ENCODE measurements around the gene NRXN3. TPM values are rescaled to one million over a fixed set of nuclear protein-coding genes. Genes with fewer than 3 reads are reported as not detected.

Gene NRXN3
- total RNA-seq, 1 experiment from 2014 or later = not detected

DNA sequence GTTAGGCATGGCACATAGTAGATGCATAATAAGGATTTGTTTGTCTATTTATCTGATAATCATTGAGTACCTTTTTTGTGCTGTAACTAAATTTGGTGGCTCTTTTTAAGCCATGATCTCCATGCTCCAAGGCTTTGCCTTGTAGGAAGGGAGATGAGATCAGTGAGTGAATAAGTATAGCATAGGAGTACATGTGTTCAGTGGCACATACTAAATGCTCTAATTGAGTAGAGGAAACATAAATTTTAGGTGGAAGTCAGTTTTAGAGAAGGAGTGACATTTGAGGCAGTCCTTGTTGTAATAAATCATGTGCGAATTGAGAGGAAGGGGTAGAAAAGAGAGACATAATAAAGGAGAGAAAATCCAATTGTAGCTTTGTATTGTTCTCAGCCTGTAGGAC is 482.6 kb downstream of the NRXN3 start:
- in situ Hi-C loops (cut with HindIII; ENCODE audit: low sequenced_read_pairs) = no loop called here
- DNase-seq (ENCODE audit: low spot score) = no peak

DNA sequence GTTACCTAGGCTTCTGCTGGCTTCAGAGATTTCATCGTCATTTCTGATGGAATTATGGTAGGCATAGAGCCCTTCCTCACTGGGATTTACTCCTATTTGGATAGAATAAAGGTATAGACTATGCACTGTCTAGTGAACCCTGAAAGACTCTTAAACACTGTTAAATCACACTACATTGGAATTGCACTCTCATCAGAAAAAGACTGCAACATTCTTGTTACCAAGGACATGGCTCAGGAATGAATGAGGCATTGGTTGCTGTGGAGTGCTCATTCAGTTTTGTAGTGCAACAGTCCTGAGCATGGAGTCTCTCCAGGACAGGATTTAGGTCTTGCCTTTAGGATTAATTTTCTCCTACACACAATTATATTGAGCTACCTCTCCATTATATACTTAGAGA is 483.0 kb downstream of the NRXN3 start:
- in situ Hi-C loops (cut with HindIII; ENCODE audit: low sequenced_read_pairs) = no loop called here
- no peak for DNase-seq (ENCODE audit: low spot score)

DNA sequence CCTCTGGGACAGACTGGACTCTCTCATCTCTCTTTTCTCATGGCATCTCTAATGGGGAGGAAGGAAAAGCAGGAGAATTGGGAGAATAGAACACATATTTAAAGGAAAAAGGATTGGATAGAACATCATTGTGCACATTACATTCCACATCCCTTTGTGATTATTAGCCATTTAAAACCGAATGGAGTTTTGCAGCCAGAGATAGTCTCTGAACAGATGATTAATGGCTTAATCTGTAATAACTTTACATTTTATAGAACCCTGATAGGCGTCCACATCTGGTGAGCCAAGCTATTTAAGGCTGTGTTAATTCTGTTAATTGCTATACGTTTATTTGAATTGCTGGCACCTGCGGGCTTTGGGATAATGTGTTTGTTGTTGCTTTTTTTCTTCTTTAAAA is 487.3 kb downstream of the NRXN3 start:
- DNase-seq (ENCODE audit: low spot score) = no peak
- in situ Hi-C loops (cut with HindIII; ENCODE audit: low sequenced_read_pairs) = no loop called here

DNA sequence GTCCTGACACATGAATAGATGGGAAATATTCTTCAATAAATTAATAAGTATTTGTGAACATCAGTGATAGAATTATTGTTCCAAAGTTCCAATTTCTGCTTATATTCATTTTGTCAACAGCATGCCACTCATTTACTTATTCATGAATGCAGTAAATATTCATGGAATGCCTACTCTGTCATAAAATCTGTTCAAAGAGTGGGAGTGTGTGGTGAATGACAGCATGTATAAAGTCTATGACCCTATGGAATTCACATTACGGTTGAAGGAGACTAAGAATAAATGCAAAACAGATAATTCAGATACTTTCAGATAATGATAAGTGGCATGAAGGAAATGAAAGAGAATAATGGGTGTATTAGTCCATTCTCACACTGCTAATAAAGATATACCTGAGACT is 494.7 kb downstream of the NRXN3 start:
- in situ Hi-C loops (cut with HindIII; ENCODE audit: low sequenced_read_pairs) = no loop called here
- DNase-seq (ENCODE audit: low spot score) = no peak

DNA sequence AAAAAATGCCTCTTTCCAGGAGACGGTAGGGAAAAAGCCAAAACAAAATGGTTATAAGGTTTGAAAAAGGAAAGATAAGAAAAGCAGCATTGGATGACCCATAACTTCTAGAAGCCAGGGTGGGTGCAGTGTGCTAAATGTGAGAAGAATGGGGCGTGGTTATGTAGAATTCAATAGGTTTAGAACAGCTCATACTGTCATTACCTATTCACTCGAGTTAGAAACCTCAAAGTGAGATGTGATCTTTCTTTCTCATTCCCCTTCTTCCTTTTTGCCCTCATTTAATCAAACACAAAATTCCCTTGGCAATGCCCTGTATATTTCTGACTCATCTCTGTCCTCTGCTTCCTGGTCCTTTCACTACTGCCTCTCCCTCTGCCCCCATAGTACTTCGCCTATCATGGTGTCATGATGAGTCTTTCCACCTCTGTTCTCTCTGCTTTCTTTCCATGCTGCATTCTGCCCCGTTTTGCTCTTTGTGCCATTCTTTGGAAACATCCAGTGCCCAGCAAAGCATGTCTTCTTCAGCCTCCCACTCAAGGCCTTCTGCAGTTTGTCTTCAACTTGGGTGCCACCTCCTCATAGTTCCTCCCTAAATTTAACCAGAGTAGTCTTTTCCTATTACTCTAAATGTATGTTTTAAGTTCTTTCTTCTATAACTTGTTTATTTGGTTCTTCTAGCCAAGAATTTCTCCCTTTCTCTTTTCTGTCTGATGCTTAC is 496.3 kb downstream of the NRXN3 start:
- in situ Hi-C loops (cut with HindIII; ENCODE audit: low sequenced_read_pairs) = no loop called here

GRCh38 chr14:78667141-78667540 is 497.0 kb downstream of the NRXN3 start:
- DNase-seq (ENCODE audit: low spot score) = no peak
- in situ Hi-C loops (cut with HindIII; ENCODE audit: low sequenced_read_pairs) = no loop called here

More for the DNA sequence above, 496.3 kb downstream of the NRXN3 start:
- no peak for DNase-seq (ENCODE audit: low spot score)

DNA sequence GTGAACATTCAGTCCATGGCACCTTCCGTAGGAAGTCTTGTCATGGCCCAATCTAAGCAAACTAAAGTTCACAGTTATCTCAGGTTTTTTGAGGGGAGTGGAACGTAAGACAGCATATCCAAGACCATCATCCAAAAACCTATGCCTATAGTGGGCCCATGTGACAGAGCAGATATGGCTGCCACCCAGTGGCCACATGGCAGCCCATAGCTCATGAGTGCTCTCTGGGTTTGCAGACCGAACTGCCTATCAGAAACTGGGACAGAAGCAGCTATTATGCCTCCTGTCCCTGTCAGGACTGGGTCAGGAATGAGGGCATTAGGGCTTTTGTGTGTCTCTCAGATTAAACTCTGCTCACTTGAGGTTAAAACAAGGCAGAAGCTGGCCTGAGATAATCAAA is 503.7 kb downstream of the NRXN3 start:
- in situ Hi-C loops (cut with HindIII; ENCODE audit: low sequenced_read_pairs) = no loop called here
- DNase-seq (ENCODE audit: low spot score) = no peak

- in situ Hi-C loops (cut with HindIII; ENCODE audit: low sequenced_read_pairs) = no loop called here
- no peak for DNase-seq (ENCODE audit: low spot score)
Measured at GRCh38 chr14:78674820-78675219, 504.6 kb downstream of the NRXN3 start.

- in situ Hi-C loops (cut with HindIII; ENCODE audit: low sequenced_read_pairs) = no loop called here
Measured at GRCh38 chr14:78683206-78683605, 513.0 kb downstream of the NRXN3 start.

DNA sequence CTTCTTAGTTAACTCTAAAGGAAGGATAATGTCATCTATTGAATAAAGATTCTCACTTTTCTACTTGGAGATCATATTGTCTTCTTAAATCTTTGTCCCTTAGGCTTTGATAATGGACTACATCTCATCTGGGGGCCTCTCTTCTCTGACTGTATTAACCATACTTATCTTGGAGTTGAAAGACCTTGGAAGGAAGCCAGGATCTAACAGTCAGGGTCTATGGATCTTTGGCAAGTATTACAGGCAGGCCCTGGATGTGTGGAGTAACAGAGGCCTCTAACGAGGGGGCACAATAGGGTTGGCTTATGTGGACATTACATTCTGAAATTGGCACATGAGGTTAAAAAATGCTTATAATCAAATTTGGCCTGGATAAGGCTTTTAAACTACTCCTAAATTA is 513.8 kb downstream of the NRXN3 start:
- DNase-seq (ENCODE audit: low spot score) = no peak
- in situ Hi-C loops (cut with HindIII; ENCODE audit: low sequenced_read_pairs) = no loop called here

More at GRCh38 chr14:78683206-78683605, 513.0 kb downstream of the NRXN3 start:
- no peak for DNase-seq (ENCODE audit: low spot score)

DNA sequence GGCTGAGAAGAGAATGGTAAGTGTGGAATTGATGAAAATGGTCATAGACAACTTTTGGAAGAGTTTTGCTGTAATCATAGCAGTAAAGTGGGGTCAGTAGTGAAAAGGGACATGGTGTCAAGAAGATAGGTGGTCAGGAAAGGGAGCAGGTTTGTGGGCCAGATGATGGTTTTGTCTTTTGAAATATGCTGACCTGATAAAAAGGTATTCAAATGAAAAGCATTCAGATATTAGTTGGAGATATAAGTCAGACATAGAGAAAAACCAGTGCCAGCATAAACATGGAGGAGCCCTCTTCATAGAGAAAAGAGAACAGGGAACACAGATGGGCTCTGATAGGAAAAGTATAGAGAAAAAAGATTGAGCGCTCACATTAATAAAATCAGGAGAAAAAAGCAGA is 518.3 kb downstream of the NRXN3 start:
- in situ Hi-C loops (cut with HindIII; ENCODE audit: low sequenced_read_pairs) = no loop called here
- DNase-seq (ENCODE audit: low spot score) = no peak

- in situ Hi-C loops (cut with HindIII; ENCODE audit: low sequenced_read_pairs) = no loop called here
- no peak for DNase-seq (ENCODE audit: low spot score)
Measured at GRCh38 chr14:78690836-78691235, 520.7 kb downstream of the NRXN3 start.

- peak; percentile 5 for DNase-seq (ENCODE audit: low spot score)
- in situ Hi-C loops (cut with HindIII; ENCODE audit: low sequenced_read_pairs) = no loop called here
Measured at GRCh38 chr14:78697341-78697740, 527.2 kb downstream of the NRXN3 start.

DNA sequence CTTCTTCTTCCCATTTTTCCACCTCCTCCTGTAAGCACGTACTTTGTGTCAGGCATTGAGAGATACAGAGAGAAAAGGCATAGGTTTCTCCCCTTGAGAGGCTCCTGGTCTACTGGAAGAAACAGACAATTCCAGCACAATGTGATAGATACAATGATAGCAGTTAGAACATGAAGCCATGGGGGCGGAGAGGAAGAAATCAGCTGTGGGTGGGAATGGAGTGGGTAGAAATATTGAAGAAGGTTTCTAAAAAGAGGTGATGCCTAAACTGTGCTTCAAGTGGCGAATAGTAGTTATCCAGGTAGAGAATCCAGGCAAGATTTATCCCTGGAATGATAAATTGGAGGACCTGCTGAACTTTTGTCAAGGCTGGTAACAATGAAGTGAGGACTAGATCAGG is 528.8 kb downstream of the NRXN3 start:
- no peak for DNase-seq (ENCODE audit: low spot score)
- in situ Hi-C loops (cut with HindIII; ENCODE audit: low sequenced_read_pairs) = no loop called here

GRCh38 chr14:78700236-78700635 is 530.1 kb downstream of the NRXN3 start:
- in situ Hi-C loops (cut with HindIII; ENCODE audit: low sequenced_read_pairs) = no loop called here
- DNase-seq (ENCODE audit: low spot score) = no peak

DNA sequence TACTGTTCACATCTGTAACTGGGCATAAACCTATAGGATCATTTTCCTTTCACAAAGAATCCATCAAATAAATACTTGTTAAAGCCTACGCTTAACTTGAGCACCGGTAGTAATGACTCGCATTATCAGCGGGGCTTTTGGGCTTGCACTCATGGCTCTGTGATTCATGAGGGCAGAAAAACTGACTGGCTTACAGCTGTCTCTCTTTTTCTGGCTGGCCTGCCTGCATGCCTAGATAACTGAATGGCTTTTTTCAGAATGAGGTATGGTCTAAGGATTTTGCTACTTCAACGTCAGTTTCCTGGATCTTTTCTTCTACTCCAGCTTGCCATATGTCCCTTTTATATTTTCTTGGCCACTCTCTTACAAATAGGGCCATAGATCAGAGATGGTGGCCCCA is 531.1 kb downstream of the NRXN3 start:
- in situ Hi-C loops (cut with HindIII; ENCODE audit: low sequenced_read_pairs) = no loop called here
- DNase-seq (ENCODE audit: low spot score) = no peak

DNA sequence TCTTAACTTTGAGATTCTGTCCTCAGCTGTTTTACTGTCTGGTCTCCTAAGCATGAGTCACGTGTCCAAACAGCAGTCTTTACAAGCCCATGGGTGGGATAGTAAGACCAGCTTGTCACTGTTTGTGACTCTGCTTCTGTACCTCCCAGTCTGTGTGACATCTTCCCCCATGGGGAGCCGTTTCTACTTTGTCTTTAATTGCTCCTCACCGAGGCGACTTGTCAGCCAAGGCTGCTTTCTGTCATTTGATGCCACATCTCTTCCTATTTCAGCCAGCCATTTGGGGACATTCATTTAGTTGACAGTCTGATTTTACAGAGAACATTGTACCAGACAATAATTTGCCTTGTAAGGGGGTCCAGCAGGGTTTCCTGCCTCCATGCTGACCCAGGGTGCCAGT is 534.8 kb downstream of the NRXN3 start:
- DNase-seq (ENCODE audit: low spot score) = no peak
- in situ Hi-C loops (cut with HindIII; ENCODE audit: low sequenced_read_pairs) = no loop called here

DNA sequence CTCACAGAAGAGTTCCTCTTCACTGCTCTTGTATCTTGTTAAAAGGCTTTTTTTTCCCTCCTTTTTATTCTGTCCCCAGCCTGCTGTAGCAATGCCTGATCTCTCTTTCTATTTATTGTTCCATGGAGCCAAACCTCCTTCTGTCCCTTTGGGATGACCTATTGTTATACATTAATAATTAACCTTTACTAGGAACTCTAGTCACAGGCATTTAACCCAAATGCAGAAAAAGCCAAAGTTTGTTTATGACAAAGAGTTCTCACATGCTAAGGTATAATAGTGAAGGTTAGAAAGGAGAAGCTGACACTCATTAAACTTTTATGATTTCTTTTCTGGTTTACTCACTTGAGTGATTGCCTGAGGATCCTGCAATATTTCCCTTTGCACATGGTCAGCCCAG is 535.8 kb downstream of the NRXN3 start:
- in situ Hi-C loops (cut with HindIII; ENCODE audit: low sequenced_read_pairs) = no loop called here
- DNase-seq (ENCODE audit: low spot score) = no peak

GRCh38 chr14:78709795-78710557 is 539.8 kb downstream of the NRXN3 start:
- in situ Hi-C loops (cut with HindIII; ENCODE audit: low sequenced_read_pairs) = no loop called here

DNA sequence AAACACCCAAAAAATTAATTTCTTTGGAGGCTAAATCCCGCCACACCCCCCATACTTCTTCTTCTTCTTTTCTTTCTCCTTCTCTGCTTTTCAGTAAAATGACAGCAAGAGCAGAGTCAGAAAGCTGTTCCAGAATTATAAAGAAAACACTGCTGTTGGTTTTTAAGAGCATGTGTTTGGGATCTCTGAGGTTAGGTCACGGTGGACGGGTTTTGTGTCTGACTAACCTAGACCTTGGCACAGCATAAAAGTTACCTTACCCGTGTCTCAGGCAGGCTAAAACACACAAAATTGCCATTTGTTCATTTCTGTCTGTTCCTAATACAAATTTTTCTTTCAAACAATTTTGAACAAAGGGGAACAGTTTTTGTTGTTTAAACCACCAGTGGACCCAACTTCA is 540.8 kb downstream of the NRXN3 start:
- DNase-seq (ENCODE audit: low spot score) = no peak
- in situ Hi-C loops (cut with HindIII; ENCODE audit: low sequenced_read_pairs) = no loop called here

More at GRCh38 chr14:78709795-78710557, 539.8 kb downstream of the NRXN3 start:
- DNase-seq (ENCODE audit: low spot score) = no peak

- in situ Hi-C loops (cut with HindIII; ENCODE audit: low sequenced_read_pairs) = no loop called here
- no peak for DNase-seq (ENCODE audit: low spot score)
Measured at GRCh38 chr14:78713716-78714115, 543.5 kb downstream of the NRXN3 start.

Measured in G401 (cell line).